PC-3 (cell line): ENCODE data around the gene IL1F10. TPM values are rescaled to one million over a fixed set of nuclear protein-coding genes. Genes with fewer than 3 reads are reported as not detected.

Source experiments
- ATAC-seq: fragments of 200-7000 bp; cut with Tn5 transposase; 2 replicates; pipeline ENCODE4 v1.9.1; 2020; ENCODE audit warnings: mild to moderate bottlenecking, moderate library complexity
- BruUV-seq: library from RNA; stranded (reverse); fragments of 400-500 nt; replicated peaks from 2 replicates; lab custom pipeline; 2021; lab: Mats Ljungman, UMichigan
- CTCF ChIA-PET: fragments of 300-600 bp; sonication (Branson Sonifier 250); formaldehyde crosslinking; loops from one replicate; lab custom pipeline; 2022; ENCODE audit warnings: antibody characterized with exemption; lab: Charles Lee
- POLR2A ChIA-PET: fragments of 300-600 bp; sonication (Branson Sonifier 250); formaldehyde crosslinking; loops from one replicate; lab custom pipeline; 2022; ENCODE audit warnings: antibody characterized with exemption; ENCODE audit not compliant: unreplicated experiment; lab: Charles Lee
- DNase-seq: peaks from one replicate; pipeline ENCODE4 v3.0.0-alpha.2; 2015
- H2AFZ ChIP-seq: fragments of 300-600 bp; sonication (generic); 2 replicates; pipeline ENCODE4 v1.6.0; 2016; ENCODE audit warnings: antibody characterized with exemption, low read length
- H3F3A ChIP-seq: fragments of 300-600 bp; sonication (generic); one replicate; pipeline ENCODE4 v1.6.0; 2017; ENCODE audit warnings: antibody characterized with exemption, low read length, control low read depth, mild to moderate bottlenecking; ENCODE audit not compliant: unreplicated experiment
- H3K27ac ChIP-seq: fragments of 300-600 bp; sonication (generic); 2 replicates; pipeline ENCODE4 v1.5.1; 2016; ENCODE audit warnings: mild to moderate bottlenecking, low read length
- H3K27me3 ChIP-seq: fragments of 300-600 bp; sonication (generic); 2 replicates; pipeline ENCODE4 v1.6.1; 2016; ENCODE audit warnings: low read length, mixed read lengths
- H3K36me3 ChIP-seq: fragments of 300-600 bp; sonication (generic); 2 replicates; pipeline ENCODE4 v1.6.1; 2016; ENCODE audit warnings: low read depth, mixed run types, low read length, mixed read lengths
- H3K4me1 ChIP-seq: fragments of 300-600 bp; sonication (generic); 2 replicates; pipeline ENCODE4 v1.5.1; 2016; ENCODE audit warnings: low read length; ENCODE audit not compliant: insufficient read depth
- H3K4me2 ChIP-seq: fragments of 300-600 bp; sonication (generic); 2 replicates; pipeline ENCODE4 v1.6.0; 2016; ENCODE audit warnings: low read length
- H3K4me3 ChIP-seq: fragments of 300-600 bp; sonication (generic); 2 replicates; pipeline ENCODE4 v1.5.1; 2016; ENCODE audit warnings: mild to moderate bottlenecking, low read length, mixed read lengths
- H3K79me2 ChIP-seq: fragments of 300-600 bp; sonication (generic); 2 replicates; pipeline ENCODE4 v1.6.1; 2017; ENCODE audit warnings: low read length, mixed read lengths
- H3K9ac ChIP-seq: fragments of 300-600 bp; sonication (generic); 2 replicates; pipeline ENCODE4 v1.6.0; 2016; ENCODE audit warnings: mild to moderate bottlenecking, low read length
- H3K9me2 ChIP-seq: fragments of 300-600 bp; sonication (generic); replicated peaks from 2 replicates; pipeline ENCODE4 v1.6.1; 2016; ENCODE audit warnings: mixed run types, low read length, mixed read lengths
- H3K9me3 ChIP-seq: fragments of 300-600 bp; sonication (generic); 2 replicates; pipeline ENCODE4 v1.6.1; 2016; ENCODE audit warnings: low read length, mixed read lengths
- H4K20me1 ChIP-seq: fragments of 300-600 bp; sonication (generic); 2 replicates; pipeline ENCODE4 v1.6.1; 2016; ENCODE audit warnings: low read length, mixed read lengths
- CTCF ChIP-seq: fragments of 300-600 bp; sonication (generic); conservative IDR thresholded peaks from 2 replicates; pipeline ENCODE4 v1.5.1; 2017; ENCODE audit warnings: antibody characterized with exemption, low read depth, mild to moderate bottlenecking, low read length
- EZH2 ChIP-seq: fragments of 300-600 bp; sonication (generic); IDR thresholded peaks from one replicate; pipeline ENCODE4 v1.6.1; 2017; ENCODE audit warnings: antibody characterized with exemption, mild to moderate bottlenecking, low read length; ENCODE audit not compliant: unreplicated experiment
- EZH2phosphoT487 ChIP-seq: fragments of 300-600 bp; sonication (generic); IDR thresholded peaks from 2 replicates; pipeline ENCODE4 v1.6.1; 2018; ENCODE audit warnings: mild to moderate bottlenecking, antibody characterized with exemption, low read length, borderline replicate concordance
- intact Hi-C: fragments of 100-400 bp; cut with micrococcal nuclease; formaldehyde crosslinking; loops from 2 replicates; pipeline ENCODE4 v1.9.0; 2023
- total RNA-seq: library from RNA; depleted of rRNA; stranded (reverse); fragments of >200 nt; gene quantifications from 2 replicates; pipeline ENCODE4 v1.2.3, GENCODE V29; 2014

Gene IL1F10
- total RNA-seq, 1 experiment from 2014 or later = not detected

- peaks cover 32% of the 10 kb centered on the region for H3K4me1 ChIP-seq
- CTCF ChIA-PET = interaction anchor here (0.6 to 3.0 kb wide), 5 partner anchors 58 to 205 kb away, joined by 3 to 29 read pairs (median 5); no protein-coding TSS in a partner anchor
- peak overlapping the region; percentile 99 for H3K27ac ChIP-seq
Measured at GRCh38 chr2:113079131-113079530, 11.4 kb downstream of the IL1F10 start.

GRCh38 chr2:113080134-113080533 is 12.4 kb downstream of the IL1F10 start:
- H3K4me1 ChIP-seq = peaks cover 32% of the 10 kb centered on the region
- peak; percentile 5; the same call in 1 of the 2 replicates for ATAC-seq
- H2AFZ ChIP-seq = peak overlapping the region; percentile 10; the same call in 1 of the 2 replicates
- H3K27me3 ChIP-seq = no peaks in the 10 kb centered on the region
- H3K9me2 ChIP-seq = no peaks in the 10 kb centered on the region
- H3K4me3 ChIP-seq = no peak overlapping the region
- peak; percentile 73 for DNase-seq
- H3K9me3 ChIP-seq = no peaks in the 10 kb centered on the region
- peak overlapping the region; percentile 88 for H3K9ac ChIP-seq
- H3K79me2 ChIP-seq = no peaks in the 10 kb centered on the region
- POLR2A ChIA-PET = interaction anchor here (0.6 kb wide), 1 partner anchor 119 kb away, joined by 3 read pairs; no protein-coding TSS in a partner anchor
- peak overlapping the region; percentile 48 for H3K4me2 ChIP-seq
- no peaks in the 10 kb centered on the region for H3F3A ChIP-seq
- CTCF ChIA-PET = interaction anchor here (0.6 to 3.0 kb wide), 11 partner anchors 12 to 244 kb away, joined by 3 to 29 read pairs (median 4); partner anchors contain the start of gene IL1B
- intact Hi-C loops = loop anchor here (1.0 to 5.0 kb wide), 2 partner anchors 58 to 292 kb away; no protein-coding TSS in a partner anchor
- no peaks in the 10 kb centered on the region for H4K20me1 ChIP-seq
- no peaks in the 10 kb centered on the region for H3K36me3 ChIP-seq
- BruUV-seq = no TSS peak
- peak overlapping the region; percentile 99 for H3K27ac ChIP-seq
- TF ChIP-seq CTCF = peak; percentile 86
- TF ChIP-seq EZH2phosphoT487 = no peak

More at GRCh38 chr2:113079131-113079530, 11.4 kb downstream of the IL1F10 start:
- POLR2A ChIA-PET = no interaction called here
- H3K4me3 ChIP-seq = peak overlapping the region; percentile 40; the same call in 1 of the 2 replicates
- H3K4me2 ChIP-seq = peak overlapping the region; percentile 84
- H3K9me3 ChIP-seq = no peaks in the 10 kb centered on the region
- H3K9ac ChIP-seq = peak overlapping the region; percentile 88
- H3F3A ChIP-seq = no peaks in the 10 kb centered on the region
- H3K36me3 ChIP-seq = no peaks in the 10 kb centered on the region
- DNase-seq (peak; percentile 86), ATAC-seq (peak; percentile 34)
- no peaks in the 10 kb centered on the region for H3K79me2 ChIP-seq
- TF ChIP-seq EZH2 (no peak), CTCF (no peak), EZH2phosphoT487 (no peak)
- H2AFZ ChIP-seq = no peak overlapping the region
- no TSS peak for BruUV-seq
- no peaks in the 10 kb centered on the region for H3K9me2 ChIP-seq
- intact Hi-C loops = loop anchor here (1.0 to 5.0 kb wide), 5 partner anchors 80 to 332 kb away; no protein-coding TSS in a partner anchor
- no peaks in the 10 kb centered on the region for H4K20me1 ChIP-seq
- no peaks in the 10 kb centered on the region for H3K27me3 ChIP-seq

- Histone ChIP-seq H3K36me3 (no peaks in the 10 kb centered on the region), H3K4me2 (no peak overlapping the region), H2AFZ (no peak overlapping the region), H3F3A (no peaks in the 10 kb centered on the region), H3K9me3 (no peaks in the 10 kb centered on the region), H3K4me1 (peaks cover 31% of the 10 kb centered on the region), H3K9ac (no peak overlapping the region), H3K27me3 (no peaks in the 10 kb centered on the region), H3K27ac (no peak overlapping the region), H4K20me1 (no peaks in the 10 kb centered on the region), H3K79me2 (no peaks in the 10 kb centered on the region), H3K4me3 (no peak overlapping the region), H3K9me2 (no peaks in the 10 kb centered on the region)
- intact Hi-C loops = loop anchor here (5.0 kb wide), 1 partner anchor 291 kb away; no protein-coding TSS in a partner anchor
- POLR2A ChIA-PET = no interaction called here
- no peak for TF ChIP-seq EZH2phosphoT487
- TF ChIP-seq EZH2 = no peak
- no peak for TF ChIP-seq CTCF
- BruUV-seq = no TSS peak
- no peak for ATAC-seq
- no peak for DNase-seq
- CTCF ChIA-PET = no interaction called here
Measured at GRCh38 chr2:113081488-113082210, 13.9 kb downstream of the IL1F10 start.
